Esophagus mucosa (tissue), 1 donor: ENCODE data around the gene CXorf38. TPM values are rescaled to one million over a fixed set of nuclear protein-coding genes. Genes with fewer than 3 reads are reported as not detected.

Source experiments
- total RNA-seq: library from RNA; stranded (reverse); gene quantifications from one replicate; pipeline ENCODE4 v1.2.4, GENCODE V29; 2023
- donor health status: DM: yes; HTN: yes; CAD: no.

CXorf38 gene
- total RNA-seq, 1 donor from 2014 or later, result 6.0 TPM

Other genes starting within 250 kb of the CXorf38 start
- 55.6 TPM for gene ATP6AP2, start 66.6 kb downstream of the CXorf38 start, total RNA-seq
- not detected for gene MPC1L, start 24.1 kb downstream of the CXorf38 start, total RNA-seq
- gene MED14, start 88.0 kb upstream of the CXorf38 start, total RNA-seq, result 39.6 TPM